Gastroesophageal sphincter (tissue), 3 donors: ENCODE data around the gene COL5A2.

Experiments
- EP300 ChIP-seq: sonication (generic); formaldehyde crosslinking; IDR thresholded peaks from one replicate; pipeline ENCODE4 v1.6.1; 2017; ENCODE audit warnings: antibody characterized with exemption, mild to moderate bottlenecking
- POLR2A ChIP-seq, 2 donors: fragments of 450-650 bp; IDR thresholded peaks; one replicate each; pipeline ENCODE4 v1.6.1; 2017; ENCODE audit warnings: antibody characterized with exemption in 2 of 2, mild to moderate bottlenecking in 2 of 2, moderate library complexity in 1 of 2
- POLR2AphosphoS5 ChIP-seq: sonication (generic); formaldehyde crosslinking; IDR thresholded peaks from one replicate; pipeline ENCODE4 v1.6.1; 2017; ENCODE audit warnings: antibody characterized with exemption
- TF ChIP-seq, protein P1 (sequence below), 4 experiments: fragments of 200-600 bp in 2 of 4; fragments of 450-650 bp in 2 of 4; sonication (generic) in 1 of 4; IDR thresholded peaks; one replicate each; pipeline ENCODE4 v1.5.1; 2017 to 2019; ENCODE audit warnings: antibody characterized with exemption in 4 of 4, mild to moderate bottlenecking in 2 of 4, moderate library complexity in 2 of 4

DNA sequence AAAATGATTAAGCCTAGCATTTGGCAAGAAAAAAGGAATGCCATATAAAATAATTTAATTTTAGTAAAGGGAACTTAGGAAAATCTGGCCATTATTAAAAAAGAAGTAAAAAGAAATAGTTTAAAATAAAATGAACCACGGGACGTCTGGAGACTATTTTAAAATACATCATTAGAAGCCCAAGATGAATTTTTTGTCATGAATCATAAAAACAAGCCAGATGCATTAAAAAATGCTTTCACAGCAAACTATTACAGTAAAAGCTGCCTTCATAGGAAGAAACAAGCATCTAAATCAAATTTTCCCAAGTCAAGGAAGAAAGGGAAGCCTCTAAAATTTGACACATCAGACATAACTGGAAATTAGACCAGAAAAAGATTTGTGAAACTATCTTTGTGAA is 33.0 kb downstream of the COL5A2 start:
- TF ChIP-seq, protein P1, sequence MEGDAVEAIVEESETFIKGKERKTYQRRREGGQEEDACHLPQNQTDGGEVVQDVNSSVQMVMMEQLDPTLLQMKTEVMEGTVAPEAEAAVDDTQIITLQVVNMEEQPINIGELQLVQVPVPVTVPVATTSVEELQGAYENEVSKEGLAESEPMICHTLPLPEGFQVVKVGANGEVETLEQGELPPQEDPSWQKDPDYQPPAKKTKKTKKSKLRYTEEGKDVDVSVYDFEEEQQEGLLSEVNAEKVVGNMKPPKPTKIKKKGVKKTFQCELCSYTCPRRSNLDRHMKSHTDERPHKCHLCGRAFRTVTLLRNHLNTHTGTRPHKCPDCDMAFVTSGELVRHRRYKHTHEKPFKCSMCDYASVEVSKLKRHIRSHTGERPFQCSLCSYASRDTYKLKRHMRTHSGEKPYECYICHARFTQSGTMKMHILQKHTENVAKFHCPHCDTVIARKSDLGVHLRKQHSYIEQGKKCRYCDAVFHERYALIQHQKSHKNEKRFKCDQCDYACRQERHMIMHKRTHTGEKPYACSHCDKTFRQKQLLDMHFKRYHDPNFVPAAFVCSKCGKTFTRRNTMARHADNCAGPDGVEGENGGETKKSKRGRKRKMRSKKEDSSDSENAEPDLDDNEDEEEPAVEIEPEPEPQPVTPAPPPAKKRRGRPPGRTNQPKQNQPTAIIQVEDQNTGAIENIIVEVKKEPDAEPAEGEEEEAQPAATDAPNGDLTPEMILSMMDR (IDR thresholded peaks at IDR 0.05) = no peak
- no peak for TF ChIP-seq EP300
- TF ChIP-seq POLR2AphosphoS5 = no peak
- TF ChIP-seq POLR2A (IDR thresholded peaks at IDR 0.05) = no peak
